Sigmoid colon (tissue), 7 donors: ENCODE measurements around the gene NUTM2E. TPM values are rescaled to one million over a fixed set of nuclear protein-coding genes. Genes with fewer than 3 reads are reported as not detected.
"Not testable (repeated sequence)": the region's sequence is repeated elsewhere in the genome, so short reads cannot be mapped to it uniquely, and the experiment has no call there.

Experiments
- DNase-seq: peaks from one replicate; pipeline ENCODE4 v3.0.0-alpha.2; 2019
- H3K27ac ChIP-seq, 4 donors: fragments of 200-600 bp; sonication (generic); one replicate each; pipeline ENCODE4 v1.5.1; 2016 to 2019; ENCODE audit warnings: mild to moderate bottlenecking in 1 of 4
- H3K27me3 ChIP-seq, 3 donors: fragments of 200-600 bp; sonication (generic); one replicate each; pipeline ENCODE4 v1.5.1; 2019; ENCODE audit warnings: mild to moderate bottlenecking in 1 of 3
- H3K36me3 ChIP-seq, 4 donors: fragments of 200-600 bp; sonication (generic); one replicate each; pipeline ENCODE4 v1.5.1; 2016 to 2019
- H3K4me1 ChIP-seq, 4 donors: fragments of 200-600 bp; sonication (generic); one replicate each; pipeline ENCODE4 v1.5.1; 2017 to 2019
- H3K4me3 ChIP-seq, 4 donors: fragments of 200-600 bp; sonication (generic); one replicate each; pipeline ENCODE4 v1.5.1; 2017 to 2019; ENCODE audit warnings: mild to moderate bottlenecking in 2 of 4, moderate library complexity in 1 of 4
- H3K9me3 ChIP-seq, 4 donors: fragments of 200-600 bp in 3 of 4; sonication (generic) in 3 of 4; one replicate each; pipeline versions ENCODE4 v1.5.1 to v1.6.1; 2013 to 2019
- WGBS, 2 donors: extraction: QIAGEN DNeasy Blood & Tissue Kit; methylation state at CpG; one replicate each; pipeline ENCODE4 v1.1.7; 2013; 5-methylcytosine and 5-hydroxymethylcytosine counted together
- intact Hi-C: fragments of 100-400 bp; cut with DNase I; formaldehyde crosslinking; loops from one replicate; pipeline ENCODE4 v1.15.1; 2023
- polyA plus RNA-seq, 3 donors: library from polyadenylated mRNA; stranded (reverse); fragments of 200-250 nt; gene quantifications; one replicate each; pipeline ENCODE4 v1.2.3, GENCODE V29; 2013
- total RNA-seq, 4 donors: library from RNA; depleted of rRNA; stranded (reverse); fragments of >200 nt; gene quantifications; one replicate each; pipeline ENCODE4 v1.1.0, GENCODE V29; 2016
- TF ChIP-seq, protein P1 (sequence below), 4 experiments: fragments of 450-650 bp in 3 of 4; fragments of 200-600 bp in 1 of 4; IDR thresholded peaks; one replicate each; pipeline ENCODE4 v1.5.1; 2016 to 2019; ENCODE audit warnings: antibody characterized with exemption in 4 of 4, mild to moderate bottlenecking in 3 of 4, moderate library complexity in 2 of 4
- donor health status: healthy with polysubstance abuse.
- donor health status: Bipolar disorder and iron deficiency.
- donor health status: healthy.

Gene NUTM2E
- total and polyA plus RNA-seq, 7 donors, result 1.2 TPM; not detected in 6

DNA sequence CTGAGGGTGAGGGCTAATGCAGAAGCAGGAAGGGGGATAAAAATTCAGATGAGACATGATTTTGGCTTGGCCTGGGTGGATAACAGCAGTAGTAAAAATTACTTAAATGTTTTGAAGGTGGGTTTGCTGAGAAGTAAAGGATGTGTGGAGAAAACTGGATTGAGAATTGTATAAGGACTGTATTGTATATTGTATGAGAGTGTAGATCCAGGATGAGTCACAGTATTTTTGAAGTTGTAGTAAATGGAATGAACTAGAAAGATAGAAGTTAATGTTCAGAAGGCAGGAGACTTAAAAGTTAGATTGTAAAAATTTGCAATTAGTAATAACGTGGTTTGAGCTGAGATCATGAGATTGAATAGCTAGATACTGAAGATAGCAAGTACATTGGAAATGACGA, 10.2 kb upstream of the NUTM2E start:
- H3K36me3 ChIP-seq, intact Hi-C loops, H3K4me3 ChIP-seq, H3K9me3 ChIP-seq, H3K27me3 ChIP-seq, H3K27ac ChIP-seq, DNase-seq, H3K4me1 ChIP-seq: not testable (repeated sequence)
- WGBS, 2 donors, result 96 to 100% methylated on average over 1 to 2 of the region's 2 CpGs

DNA sequence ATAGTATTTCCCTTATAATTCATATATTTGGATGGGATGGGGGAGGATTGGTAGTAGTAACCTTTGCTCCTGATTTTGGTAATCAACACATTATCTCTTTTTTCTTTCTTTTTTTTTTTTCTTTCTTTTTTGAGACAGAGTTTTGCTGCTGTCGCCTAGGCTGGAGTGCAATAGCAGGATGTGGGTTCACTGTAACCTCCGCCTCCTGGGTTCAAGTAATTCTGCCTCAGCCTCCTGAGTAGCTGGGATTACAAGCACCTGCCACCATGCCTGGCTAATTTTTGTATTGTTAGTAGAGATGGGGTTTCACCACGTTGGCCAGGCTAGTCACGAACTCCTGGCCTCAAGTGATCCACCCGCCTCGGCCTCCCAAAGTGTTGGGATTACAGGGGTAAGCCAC, 3.2 kb upstream of the NUTM2E start:
- H3K27ac ChIP-seq, H3K36me3 ChIP-seq, H3K27me3 ChIP-seq, DNase-seq, H3K4me3 ChIP-seq, H3K9me3 ChIP-seq, H3K4me1 ChIP-seq: not testable (repeated sequence)
- 65 to 91% methylated on average over 6 of the region's 6 CpGs for WGBS, 2 donors
- intact Hi-C loops, result loop anchor here (10.0 kb wide), 1 partner anchor 101 kb away; no protein-coding TSS in a partner anchor

DNA sequence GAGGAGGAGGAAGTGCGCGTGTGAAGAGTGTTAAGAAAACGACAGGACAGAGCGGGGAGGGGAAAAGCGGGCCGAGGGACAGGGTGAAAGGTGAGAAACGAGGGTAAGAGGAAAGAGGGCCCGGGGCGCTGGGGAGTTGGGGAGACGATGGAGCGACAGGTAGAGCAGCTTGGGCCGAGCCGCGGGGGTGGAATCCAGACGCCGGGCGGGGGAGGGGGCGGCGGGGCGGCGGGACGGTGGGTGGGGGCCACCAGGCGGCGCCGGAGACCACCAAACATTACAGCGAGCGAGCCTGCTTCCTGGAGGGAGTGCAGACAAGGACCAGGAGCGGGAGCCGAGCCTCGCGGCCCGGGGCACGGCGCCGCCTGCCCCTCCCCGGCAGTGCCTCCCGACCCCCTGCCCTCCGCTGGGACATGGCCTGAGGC, 940 bp upstream of the NUTM2E start:
- DNase-seq, result peak; percentile 55
- H3K27me3 ChIP-seq, result not testable (repeated sequence)

DNA sequence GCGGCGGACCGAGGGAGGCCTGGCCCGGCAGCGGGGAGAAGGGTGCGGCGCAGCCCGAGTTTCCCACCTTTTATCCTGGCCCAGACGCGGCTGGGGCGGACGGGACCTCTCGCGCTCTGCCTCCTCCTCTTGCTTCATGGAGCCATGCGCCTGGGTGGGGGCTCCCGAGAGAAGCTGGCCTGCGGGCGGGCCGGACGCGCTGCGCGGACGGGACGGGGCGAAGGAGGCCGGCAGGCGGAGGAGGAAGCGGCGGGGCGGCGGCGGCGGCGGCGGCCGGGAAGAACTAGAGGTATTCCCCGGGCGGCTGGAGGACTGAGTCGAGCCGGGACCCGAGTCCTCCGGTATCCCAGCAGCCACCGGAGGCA, 426 bp upstream of the NUTM2E start:
- DNase-seq, result not testable (repeated sequence)

More for the DNA sequence above, 940 bp upstream of the NUTM2E start:
- Histone ChIP-seq H3K27ac (peak overlapping the region; percentile 80 to 91 (median 88)), H3K4me1 (peaks cover 0 to 14% (median 6%) of the 10 kb centered on the region in 4 donors), H3K4me3 (peak overlapping the region; percentile 52 to 61 (median 57))
- not testable (repeated sequence) for H3K36me3 ChIP-seq, H3K9me3 ChIP-seq
- intact Hi-C loops, result loop anchor here (10.0 kb wide), 1 partner anchor 99 kb away; no protein-coding TSS in a partner anchor
- 1 to 2% methylated on average over 26 to 27 of the region's 38 CpGs for WGBS, 2 donors
- TF ChIP-seq, protein P1, sequence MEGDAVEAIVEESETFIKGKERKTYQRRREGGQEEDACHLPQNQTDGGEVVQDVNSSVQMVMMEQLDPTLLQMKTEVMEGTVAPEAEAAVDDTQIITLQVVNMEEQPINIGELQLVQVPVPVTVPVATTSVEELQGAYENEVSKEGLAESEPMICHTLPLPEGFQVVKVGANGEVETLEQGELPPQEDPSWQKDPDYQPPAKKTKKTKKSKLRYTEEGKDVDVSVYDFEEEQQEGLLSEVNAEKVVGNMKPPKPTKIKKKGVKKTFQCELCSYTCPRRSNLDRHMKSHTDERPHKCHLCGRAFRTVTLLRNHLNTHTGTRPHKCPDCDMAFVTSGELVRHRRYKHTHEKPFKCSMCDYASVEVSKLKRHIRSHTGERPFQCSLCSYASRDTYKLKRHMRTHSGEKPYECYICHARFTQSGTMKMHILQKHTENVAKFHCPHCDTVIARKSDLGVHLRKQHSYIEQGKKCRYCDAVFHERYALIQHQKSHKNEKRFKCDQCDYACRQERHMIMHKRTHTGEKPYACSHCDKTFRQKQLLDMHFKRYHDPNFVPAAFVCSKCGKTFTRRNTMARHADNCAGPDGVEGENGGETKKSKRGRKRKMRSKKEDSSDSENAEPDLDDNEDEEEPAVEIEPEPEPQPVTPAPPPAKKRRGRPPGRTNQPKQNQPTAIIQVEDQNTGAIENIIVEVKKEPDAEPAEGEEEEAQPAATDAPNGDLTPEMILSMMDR (IDR thresholded peaks at IDR 0.05), result peak in 1 of 4 experiments; percentile 27

DNA sequence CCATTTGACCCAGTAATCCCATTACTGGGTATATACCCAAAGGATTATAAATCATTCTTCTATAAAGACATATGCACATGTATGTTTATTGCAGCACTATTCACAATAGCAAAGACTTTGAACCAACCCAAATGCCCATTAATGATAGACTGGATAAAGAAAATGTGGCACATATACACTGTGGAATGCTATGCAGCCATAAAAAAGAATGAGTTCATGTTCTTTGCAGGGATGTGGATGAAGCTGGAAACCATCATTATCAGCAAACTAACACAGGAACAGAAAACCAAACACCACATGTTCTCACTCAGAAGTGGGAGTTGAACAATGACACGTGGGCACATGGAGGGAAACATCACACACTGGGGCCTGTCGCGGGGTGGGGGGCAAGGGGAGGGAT, 7.3 kb downstream of the NUTM2E start:
- intact Hi-C loops, result not testable (repeated sequence)

More for the DNA sequence above, 426 bp upstream of the NUTM2E start:
- H3K36me3 ChIP-seq, H3K9me3 ChIP-seq, H3K27me3 ChIP-seq: not testable (repeated sequence)
- Histone ChIP-seq H3K27ac (peak overlapping the region; percentile 80 to 91 (median 88)), H3K4me1 (peaks cover 0 to 14% (median 6%) of the 10 kb centered on the region in 4 donors), H3K4me3 (peak overlapping the region; percentile 52 to 61 (median 57))
- intact Hi-C loops, result loop anchor here (10.0 kb wide), 1 partner anchor 99 kb away; no protein-coding TSS in a partner anchor
- 0% methylated on average over 43 to 44 of the region's 44 CpGs for WGBS, 2 donors

DNA sequence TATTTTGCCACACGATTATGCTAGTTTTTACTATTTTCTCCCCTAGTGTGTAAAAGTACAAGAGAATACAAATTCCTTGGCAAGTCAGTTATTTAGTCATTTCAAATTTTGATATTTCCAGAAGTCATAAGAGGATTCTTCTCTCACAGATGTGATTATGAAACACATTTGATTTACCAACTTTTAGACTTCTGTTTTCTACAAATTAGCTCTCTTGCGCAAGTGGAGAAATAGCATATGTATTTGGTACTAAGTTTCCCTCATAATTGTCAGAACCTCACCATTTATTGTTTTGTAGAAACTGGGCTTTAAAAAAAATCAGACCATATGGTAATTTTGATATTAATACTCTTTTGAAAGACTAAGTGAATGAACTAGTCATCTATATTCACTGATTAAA, 9.4 kb downstream of the NUTM2E start:
- H3K4me1 ChIP-seq, H3K4me3 ChIP-seq, H3K27me3 ChIP-seq, intact Hi-C loops, DNase-seq, H3K36me3 ChIP-seq, H3K9me3 ChIP-seq, H3K27ac ChIP-seq: not testable (repeated sequence)
- 85% methylated on average over 1 of the region's 2 CpGs for WGBS, 2 donors

More for the DNA sequence above, 7.3 kb downstream of the NUTM2E start:
- H3K27me3 ChIP-seq, H3K4me3 ChIP-seq, H3K27ac ChIP-seq, H3K9me3 ChIP-seq, H3K36me3 ChIP-seq, H3K4me1 ChIP-seq, DNase-seq: not testable (repeated sequence)
- WGBS, 2 donors, result 74 to 87% methylated on average over 3 of the region's 3 CpGs

DNA sequence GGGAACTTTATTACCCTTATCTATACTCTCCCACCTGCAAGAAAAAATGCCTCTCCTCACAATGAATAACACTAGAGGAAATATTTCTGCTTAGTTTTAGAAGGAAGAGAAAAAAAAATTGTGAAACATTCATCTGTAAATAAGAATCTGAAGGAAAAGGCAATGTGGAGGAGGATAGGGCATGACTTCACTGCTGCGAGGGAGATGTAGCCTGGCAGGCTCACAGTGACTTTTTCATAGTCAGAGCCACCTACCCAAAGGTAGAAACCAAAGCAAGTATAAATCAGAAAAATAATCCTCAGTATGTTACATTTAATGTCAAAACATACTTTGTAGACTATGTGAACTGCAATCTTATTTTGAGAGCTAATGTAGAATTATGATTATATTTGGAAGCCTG, 10.4 kb downstream of the NUTM2E start:
- DNase-seq, H3K27me3 ChIP-seq, H3K36me3 ChIP-seq, H3K4me1 ChIP-seq, H3K27ac ChIP-seq, H3K9me3 ChIP-seq, H3K4me3 ChIP-seq, intact Hi-C loops: not testable (repeated sequence)
- WGBS, 2 donors, result 75 to 77% methylated on average over 1 of the region's 1 CpG

DNA sequence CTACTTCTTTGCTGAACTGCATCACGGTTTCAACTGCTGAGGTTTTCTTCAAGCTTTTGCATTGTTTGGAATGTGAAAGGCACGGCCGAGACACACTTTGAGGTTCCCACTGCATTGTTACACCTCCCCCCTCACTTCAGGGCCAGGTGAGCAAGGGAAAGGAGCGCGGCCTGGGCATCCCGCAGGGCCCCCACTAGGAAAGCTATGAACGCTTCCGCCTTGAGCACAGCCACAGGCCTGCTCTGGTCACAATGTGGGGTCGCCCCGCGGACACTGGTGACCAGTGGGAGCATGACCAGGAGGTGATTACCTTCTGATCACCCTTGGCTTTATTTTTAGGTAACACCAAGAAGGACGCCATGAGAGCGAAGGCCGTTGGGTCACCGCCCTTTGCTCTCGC, 11.9 kb downstream of the NUTM2E start:
- DNase-seq, H3K36me3 ChIP-seq, H3K4me3 ChIP-seq, H3K27ac ChIP-seq, H3K9me3 ChIP-seq, H3K4me1 ChIP-seq, H3K27me3 ChIP-seq, intact Hi-C loops: not testable (repeated sequence)
- 88 to 93% methylated on average over 10 of the region's 16 CpGs for WGBS, 2 donors

DNA sequence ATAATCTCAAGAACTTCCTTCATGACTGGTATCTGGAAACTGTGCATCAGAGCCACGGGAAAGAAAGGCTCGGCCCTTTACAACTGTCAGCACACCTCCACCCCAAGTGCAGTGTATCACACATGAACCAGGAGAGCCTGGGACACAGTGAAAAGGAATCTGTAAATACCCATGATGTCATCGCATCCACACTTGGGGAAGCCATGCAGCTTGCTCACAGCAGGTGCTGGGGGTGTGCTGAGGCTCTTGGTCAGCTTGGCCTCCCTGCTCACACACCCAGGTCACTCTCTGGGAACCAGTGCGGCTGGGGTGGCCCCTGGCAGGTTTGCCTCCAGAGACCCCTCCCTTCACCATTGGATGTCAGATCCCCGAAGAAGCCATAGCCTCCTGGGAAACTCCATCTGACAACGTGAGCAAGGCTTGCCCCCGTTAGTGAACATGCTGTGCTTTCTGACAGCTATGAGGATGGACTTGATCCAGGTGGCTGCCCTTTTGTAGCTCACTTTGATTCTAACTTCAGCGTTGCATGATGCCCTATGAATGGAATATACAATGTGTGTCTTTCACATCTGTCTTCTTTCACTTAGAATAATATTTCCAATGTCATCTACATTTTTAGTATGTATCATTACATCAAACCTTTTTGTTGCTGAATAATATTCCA, 26.8 kb downstream of the NUTM2E start:
- H3K27ac ChIP-seq, H3K27me3 ChIP-seq, DNase-seq, intact Hi-C loops, H3K4me3 ChIP-seq, H3K36me3 ChIP-seq, H3K9me3 ChIP-seq, H3K4me1 ChIP-seq: not testable (repeated sequence)
- 69 to 85% methylated on average over 6 to 7 of the region's 8 CpGs for WGBS, 2 donors

DNA sequence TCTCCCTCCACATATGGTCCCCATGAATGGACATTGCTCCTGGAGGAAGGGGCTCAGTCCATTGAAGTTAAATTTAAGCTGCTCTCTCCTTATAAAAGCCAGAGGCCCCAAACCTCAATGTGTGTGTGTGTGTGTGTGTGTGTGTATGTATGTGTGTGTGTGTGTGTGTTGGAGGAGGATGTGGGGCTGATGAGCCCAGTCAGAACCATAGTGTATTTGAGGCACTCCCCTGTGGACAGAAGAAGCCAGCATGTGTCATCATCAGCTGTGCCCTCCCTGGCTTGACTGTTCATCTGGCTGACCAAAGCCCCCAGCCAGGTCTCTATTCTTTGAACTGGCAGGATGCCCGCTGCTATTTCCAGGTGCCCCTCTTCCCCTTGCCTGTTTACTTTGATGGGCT, 35.7 kb downstream of the NUTM2E start:
- WGBS, 2 donors, result 87 to 94% methylated on average over 1 of the region's 1 CpG
- DNase-seq, H3K4me3 ChIP-seq, H3K9me3 ChIP-seq, H3K4me1 ChIP-seq, H3K27ac ChIP-seq, intact Hi-C loops, H3K27me3 ChIP-seq, H3K36me3 ChIP-seq: not testable (repeated sequence)

DNA sequence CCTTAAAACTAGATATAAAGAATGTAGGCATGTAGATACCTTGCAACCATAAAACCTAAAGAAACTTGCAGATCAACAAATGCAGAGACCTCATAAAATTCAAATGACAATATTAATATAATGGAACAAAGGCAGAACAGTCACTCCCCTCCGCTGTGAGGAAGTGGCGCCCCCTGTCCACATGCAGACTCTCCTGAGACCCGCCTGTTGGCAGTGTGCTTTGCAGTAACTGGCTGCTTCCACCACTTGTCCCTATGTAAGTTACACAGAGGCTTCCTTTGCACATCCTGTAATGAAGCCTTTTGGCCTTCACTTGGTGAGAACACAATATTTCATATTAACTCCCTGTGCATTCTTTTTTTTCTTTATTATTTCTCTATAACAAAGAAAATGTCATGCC, 36.3 kb downstream of the NUTM2E start:
- H3K27ac ChIP-seq, intact Hi-C loops: not testable (repeated sequence)

DNA sequence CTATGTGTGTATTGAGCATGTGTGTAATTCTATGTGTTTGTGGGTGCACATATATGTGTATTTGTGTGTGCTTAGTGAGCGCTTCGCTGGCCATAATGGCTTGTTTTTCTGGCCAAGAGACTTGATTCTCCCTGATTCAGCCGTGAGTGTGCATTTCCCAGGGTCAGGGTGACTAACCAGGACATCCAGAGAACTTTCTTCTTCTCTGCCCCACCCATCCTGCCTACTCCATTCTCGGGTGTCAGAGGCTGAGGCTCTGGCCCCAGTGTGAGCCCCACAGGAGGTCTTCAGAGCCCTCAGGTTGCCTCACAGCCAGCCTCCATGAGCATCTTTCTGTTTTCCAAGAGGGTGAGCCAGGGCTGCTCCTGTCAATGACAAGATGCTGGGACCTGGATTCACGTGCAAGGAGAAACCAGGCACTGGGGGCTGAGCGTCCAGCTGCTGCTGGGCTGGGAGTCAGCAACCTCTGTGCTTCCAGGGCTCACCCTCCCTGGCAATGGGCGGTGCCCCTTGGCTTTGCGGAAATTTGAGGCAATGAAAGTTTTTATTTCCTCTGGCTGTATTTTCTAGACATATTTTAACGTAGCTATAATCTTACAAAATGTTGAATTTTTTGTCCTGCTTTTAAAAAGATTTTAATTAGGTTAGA, 40.5 kb downstream of the NUTM2E start:
- H3K27me3 ChIP-seq, H3K4me1 ChIP-seq, H3K36me3 ChIP-seq, H3K4me3 ChIP-seq, H3K9me3 ChIP-seq, intact Hi-C loops, H3K27ac ChIP-seq, DNase-seq: not testable (repeated sequence)
- WGBS, 2 donors, result 73 to 82% methylated on average over 5 to 6 of the region's 9 CpGs

More for the DNA sequence above, 36.3 kb downstream of the NUTM2E start:
- not testable (repeated sequence) for H3K9me3 ChIP-seq, H3K36me3 ChIP-seq, H3K27me3 ChIP-seq, DNase-seq, H3K4me1 ChIP-seq, H3K4me3 ChIP-seq
- WGBS, 2 donors, result 44 to 56% methylated on average over 2 to 3 of the region's 3 CpGs
